Measurements from ENCODE around the gene HES4.

Gene HES4

GRCh38 chr1:1044455-1045078 lies 44.7 kb upstream of the HES4 start:
- DNase-seq (ENCODE audit: low read depth) = no peak
- TF ChIP-seq CTCF (conservative IDR thresholded peaks at IDR 0.05; ENCODE audit: low read length) = no peak
- H3K4me3 ChIP-seq (ENCODE audit: low read length) = no peak overlapping the region

GRCh38 chr1:1043921-1044320 lies 44.0 kb upstream of the HES4 start:
- TF ChIP-seq CTCF (conservative IDR thresholded peaks at IDR 0.05; ENCODE audit: low read length) = no peak

GRCh38 chr1:1043411-1043810 lies 43.5 kb upstream of the HES4 start:
- H3K4me3 ChIP-seq (ENCODE audit: low read length) = no peak overlapping the region
- DNase-seq (ENCODE audit: low read depth) = no peak
- no peak for TF ChIP-seq CTCF (conservative IDR thresholded peaks at IDR 0.05; ENCODE audit: low read length)

More at GRCh38 chr1:1043921-1044320, 44.0 kb upstream of the HES4 start:
- H3K4me3 ChIP-seq (ENCODE audit: low read length) = no peak overlapping the region
- DNase-seq (ENCODE audit: low read depth) = no peak

- TF ChIP-seq CTCF (conservative IDR thresholded peaks at IDR 0.05; ENCODE audit: low read length) = no peak
- no peak for DNase-seq (ENCODE audit: low read depth)
- H3K4me3 ChIP-seq (ENCODE audit: low read length) = no peak overlapping the region
Measured at GRCh38 chr1:1042835-1043234, 42.9 kb upstream of the HES4 start.

- TF ChIP-seq CTCF (conservative IDR thresholded peaks at IDR 0.05; ENCODE audit: low read length) = no peak
- H3K4me3 ChIP-seq (ENCODE audit: low read length) = no peak overlapping the region
- DNase-seq (ENCODE audit: low read depth) = no peak
Measured at GRCh38 chr1:1041873-1042272, 42.0 kb upstream of the HES4 start.

- H3K4me3 ChIP-seq (ENCODE audit: low read length) = no peak overlapping the region
- no peak for TF ChIP-seq CTCF (conservative IDR thresholded peaks at IDR 0.05; ENCODE audit: low read length)
- DNase-seq (ENCODE audit: low read depth) = no peak
Measured at GRCh38 chr1:1041092-1041523, 41.2 kb upstream of the HES4 start.

Measured in AG10803 (cell line).